ENCODE measurements around the gene CCNDBP1.

DNA sequence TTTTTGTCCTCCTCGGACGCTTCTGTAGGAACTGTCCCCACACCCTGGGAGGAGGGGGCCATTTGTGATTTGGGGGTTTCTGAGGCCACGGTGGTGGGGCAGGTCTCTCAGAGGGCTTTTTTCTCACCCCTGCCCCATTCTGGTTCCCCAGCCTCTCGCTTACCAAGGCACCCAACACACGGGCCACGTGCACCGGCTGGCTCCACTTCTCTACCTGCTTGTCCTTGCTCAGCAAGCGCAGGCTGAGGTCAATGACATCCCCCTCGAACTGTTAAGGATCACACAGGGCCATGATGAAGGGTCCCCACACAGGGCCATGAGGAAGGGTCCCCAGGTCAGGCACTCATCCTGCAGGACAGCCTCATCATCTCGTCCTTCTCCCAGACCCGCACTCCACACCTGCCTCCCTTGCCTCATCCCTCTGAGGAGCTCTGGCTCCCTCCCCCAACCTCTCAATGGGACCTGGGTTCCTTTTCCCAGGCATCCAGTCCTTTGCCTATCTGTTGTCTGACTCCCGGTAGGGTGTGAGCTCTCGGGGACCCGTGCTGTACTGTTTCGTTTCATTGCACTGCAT, 25.1 kb downstream of the CCNDBP1 start:
- TF ChIP-seq, protein P1, sequence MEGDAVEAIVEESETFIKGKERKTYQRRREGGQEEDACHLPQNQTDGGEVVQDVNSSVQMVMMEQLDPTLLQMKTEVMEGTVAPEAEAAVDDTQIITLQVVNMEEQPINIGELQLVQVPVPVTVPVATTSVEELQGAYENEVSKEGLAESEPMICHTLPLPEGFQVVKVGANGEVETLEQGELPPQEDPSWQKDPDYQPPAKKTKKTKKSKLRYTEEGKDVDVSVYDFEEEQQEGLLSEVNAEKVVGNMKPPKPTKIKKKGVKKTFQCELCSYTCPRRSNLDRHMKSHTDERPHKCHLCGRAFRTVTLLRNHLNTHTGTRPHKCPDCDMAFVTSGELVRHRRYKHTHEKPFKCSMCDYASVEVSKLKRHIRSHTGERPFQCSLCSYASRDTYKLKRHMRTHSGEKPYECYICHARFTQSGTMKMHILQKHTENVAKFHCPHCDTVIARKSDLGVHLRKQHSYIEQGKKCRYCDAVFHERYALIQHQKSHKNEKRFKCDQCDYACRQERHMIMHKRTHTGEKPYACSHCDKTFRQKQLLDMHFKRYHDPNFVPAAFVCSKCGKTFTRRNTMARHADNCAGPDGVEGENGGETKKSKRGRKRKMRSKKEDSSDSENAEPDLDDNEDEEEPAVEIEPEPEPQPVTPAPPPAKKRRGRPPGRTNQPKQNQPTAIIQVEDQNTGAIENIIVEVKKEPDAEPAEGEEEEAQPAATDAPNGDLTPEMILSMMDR (IDR thresholded peaks at IDR 0.05 in 8 of 11, conservative IDR thresholded peaks at IDR 0.05 in 3 of 11) = no peak
- TF ChIP-seq POLR2AphosphoS5 (IDR thresholded peaks at IDR 0.05) = no peak
